GM23338 (cell line): Measurements from ENCODE around the gene CHST11. TPM values are rescaled to one million over a fixed set of nuclear protein-coding genes. Genes with fewer than 3 reads are reported as not detected.

Source experiments
- ATAC-seq: fragments of 200-7000 bp; cut with Tn5 transposase; 3 replicates; pipeline ENCODE4 v1.9.1; 2020
- DNase-seq: peaks from one replicate; pipeline ENCODE4 v3.0.0-alpha.2; 2015; ENCODE audit warnings: low spot score
- H2AFZ ChIP-seq: fragments of 200-600 bp; sonication (generic); 2 replicates; pipeline ENCODE4 v1.8.0; 2016; ENCODE audit warnings: antibody characterized with exemption, mild to moderate bottlenecking, moderate library complexity
- H3F3A ChIP-seq: fragments of 200-600 bp; sonication (generic); replicated peaks from 2 replicates; pipeline ENCODE4 v1.8.0; 2017; ENCODE audit warnings: antibody characterized with exemption, mixed run types, low read depth
- H3K27ac ChIP-seq: fragments of 200-600 bp; sonication (generic); 2 replicates; pipeline ENCODE4 v1.6.1; 2016; ENCODE audit warnings: low read depth
- H3K27me3 ChIP-seq: fragments of 200-600 bp; sonication (generic); 2 replicates; pipeline ENCODE4 v1.8.0; 2016; ENCODE audit warnings: mild to moderate bottlenecking, mixed run types, moderate library complexity; ENCODE audit not compliant: insufficient read depth
- H3K36me3 ChIP-seq: fragments of 200-600 bp; sonication (generic); 2 replicates; pipeline ENCODE4 v1.8.0; 2016; ENCODE audit warnings: mild to moderate bottlenecking; ENCODE audit not compliant: insufficient read depth
- H3K4me1 ChIP-seq: fragments of 200-600 bp; sonication (generic); 2 replicates; pipeline ENCODE4 v1.8.0; 2016; ENCODE audit warnings: mild to moderate bottlenecking, moderate library complexity; ENCODE audit not compliant: insufficient read depth
- H3K4me2 ChIP-seq: fragments of 200-600 bp; sonication (generic); 2 replicates; pipeline ENCODE4 v1.7.1; 2017; ENCODE audit warnings: mixed run types
- H3K4me3 ChIP-seq: fragments of 200-600 bp; sonication (generic); 2 replicates; pipeline ENCODE4 v1.6.1; 2016; ENCODE audit warnings: mixed run types
- H3K79me2 ChIP-seq: fragments of 200-600 bp; sonication (generic); replicated peaks from 2 replicates; pipeline ENCODE4 v1.8.0; 2017; ENCODE audit warnings: mild to moderate bottlenecking; ENCODE audit not compliant: insufficient read depth
- H3K9me2 ChIP-seq: fragments of 200-600 bp; sonication (generic); 2 replicates; pipeline ENCODE4 v1.8.0; 2017; ENCODE audit not compliant: insufficient read depth
- H4K20me1 ChIP-seq: fragments of 200-600 bp; sonication (generic); replicated peaks from 2 replicates; pipeline ENCODE4 v1.8.0; 2017; ENCODE audit warnings: mild to moderate bottlenecking; ENCODE audit not compliant: insufficient read depth
- H3K27ac Mint-ChIP-seq: 2 replicates; pipeline ENCODE4 v1.8.0; 2020; ENCODE audit warnings: inconsistent platforms, mild to moderate bottlenecking, moderate library complexity, mixed read lengths
- H3K27me3 Mint-ChIP-seq: 3 replicates; pipeline ENCODE4 v1.8.0; 2022; ENCODE audit warnings: low read depth, mild to moderate bottlenecking, moderate library complexity, mixed read lengths, inconsistent platforms; ENCODE audit not compliant: insufficient read depth, poor library complexity
- H3K36me3 Mint-ChIP-seq: 3 replicates; pipeline ENCODE4 v1.8.0; 2021; ENCODE audit warnings: low read depth, mild to moderate bottlenecking, inconsistent platforms, moderate library complexity, mixed read lengths
- H3K4me1 Mint-ChIP-seq: 3 replicates; pipeline ENCODE4 v1.8.0; 2020; ENCODE audit warnings: mild to moderate bottlenecking, inconsistent platforms, mixed read lengths
- H3K4me3 Mint-ChIP-seq: 3 replicates; pipeline ENCODE4 v1.8.0; 2021; ENCODE audit warnings: moderate library complexity, mild to moderate bottlenecking, inconsistent platforms, mixed read lengths
- H3K9me3 Mint-ChIP-seq: 3 replicates; pipeline ENCODE4 v1.8.0; 2020; ENCODE audit warnings: moderate library complexity, mild to moderate bottlenecking, inconsistent platforms, mixed read lengths
- CTCF ChIP-seq, 2 experiments: fragments of 200-600 bp in 1 of 2; sonication (generic) in 1 of 2; conservative IDR thresholded peaks; 2 replicates each; pipeline versions ENCODE4 v1.5.1 to v1.6.1; 2016 to 2017; ENCODE audit warnings: antibody characterized with exemption in 2 of 2, low read depth in 2 of 2, mild to moderate bottlenecking in 2 of 2, moderate library complexity in 1 of 2
- ETS1 ChIP-seq: IDR thresholded peaks from 2 replicates; pipeline ENCODE4 v1.6.1; 2016; ENCODE audit warnings: antibody characterized with exemption
- EZH2 ChIP-seq: fragments of 200-600 bp; sonication (generic); IDR thresholded peaks from one replicate; pipeline ENCODE4 v1.8.0; 2017; ENCODE audit warnings: antibody characterized with exemption, mild to moderate bottlenecking, low read depth; ENCODE audit not compliant: unreplicated experiment
- NANOG ChIP-seq: IDR thresholded peaks from 2 replicates; pipeline ENCODE4 v1.6.1; 2016; ENCODE audit warnings: antibody characterized with exemption, borderline replicate concordance
- REST ChIP-seq: IDR thresholded peaks from one replicate; pipeline ENCODE4 v1.6.1; 2018; ENCODE audit warnings: antibody characterized with exemption; ENCODE audit not compliant: unreplicated experiment
- STAT1 ChIP-seq: IDR thresholded peaks from one replicate; pipeline ENCODE4 v1.6.1; 2016; ENCODE audit warnings: antibody characterized with exemption; ENCODE audit not compliant: unreplicated experiment
- polyA plus RNA-seq: library from polyadenylated mRNA; unstranded; fragments of >200 nt; fragmentation: Nextera tagmentation; extraction: Ambion mirVana; gene quantifications from 2 replicates; pipeline ENCODE4 v1.2.1, GENCODE V29; 2016
- total RNA-seq: library from RNA; depleted of rRNA; stranded (reverse); fragments of >200 nt; shearing (Covaris generic); gene quantifications from 2 replicates; pipeline ENCODE4 v1.2.3, GENCODE V29; 2014

CHST11 gene
- total and polyA plus RNA-seq, 2 experiments from 2014 or later, result 7.7 to 25.7 TPM

- TF ChIP-seq ETS1 (no peak), EZH2 (no peak), NANOG (no peak)
These were observed 56.9 kb downstream of the CHST11 start (continued) for GRCh38 chr12:104513681-104514080.

- H3K27me3 Mint-ChIP-seq, result no peaks in the 10 kb centered on the region
- no peaks in the 10 kb centered on the region for H3K36me3 ChIP-seq
- DNase-seq (no peak), ATAC-seq (no peak)
- no peak for TF ChIP-seq CTCF (conservative IDR thresholded peaks at IDR 0.05; ENCODE audit: low read depth in 2 of 2)
- H2AFZ ChIP-seq, result no peak overlapping the region
- H3K4me1 ChIP-seq, result peaks cover 10% of the 10 kb centered on the region
- peaks cover 20% of the 10 kb centered on the region for H3K4me1 Mint-ChIP-seq
- no peaks in the 10 kb centered on the region for H3F3A ChIP-seq
- H3K4me3 ChIP-seq, result no peak overlapping the region
- H3K27me3 ChIP-seq, result no peaks in the 10 kb centered on the region
- H3K9me3 Mint-ChIP-seq, result no peaks in the 10 kb centered on the region
- peaks cover 6% of the 10 kb centered on the region; the same call in 1 of the 2 replicates for H4K20me1 ChIP-seq
- H3K4me3 Mint-ChIP-seq, result no peak overlapping the region
- no peak overlapping the region for H3K27ac ChIP-seq
- no peak overlapping the region for H3K27ac Mint-ChIP-seq
- no peak overlapping the region for H3K4me2 ChIP-seq
- peaks cover 16% of the 10 kb centered on the region; the same call in 1 of the 2 replicates for H3K79me2 ChIP-seq
- H3K9me2 ChIP-seq, result no peaks in the 10 kb centered on the region; the same call in 1 of the 2 replicates
- H3K36me3 Mint-ChIP-seq, result no peaks in the 10 kb centered on the region
These were observed 57.5 kb downstream of the CHST11 start for GRCh38 chr12:104514092-104514810.

GRCh38 chr12:104515899-104516298, 59.2 kb downstream of the CHST11 start:
- peaks cover 15% of the 10 kb centered on the region for H3K79me2 ChIP-seq
- ATAC-seq, result no peak
- no peaks in the 10 kb centered on the region for H3K27me3 Mint-ChIP-seq

More at GRCh38 chr12:104515899-104516298, 59.2 kb downstream of the CHST11 start:
- H3F3A ChIP-seq, result no peaks in the 10 kb centered on the region
- H3K9me2 ChIP-seq, result no peaks in the 10 kb centered on the region
- H3K27me3 ChIP-seq, result no peaks in the 10 kb centered on the region
- no peak overlapping the region for H3K4me2 ChIP-seq
- no peak for TF ChIP-seq STAT1
- no peak for TF ChIP-seq REST
- TF ChIP-seq EZH2, result no peak
- no peak overlapping the region for H3K4me3 ChIP-seq
- no peaks in the 10 kb centered on the region for H3K36me3 ChIP-seq
- DNase-seq, result no peak
- no peaks in the 10 kb centered on the region for H3K36me3 Mint-ChIP-seq
- H3K4me1 ChIP-seq, result peaks cover 9% of the 10 kb centered on the region
- no peak overlapping the region for H3K27ac ChIP-seq
- H3K9me3 Mint-ChIP-seq, result no peaks in the 10 kb centered on the region
- no peak overlapping the region for H3K27ac Mint-ChIP-seq
- no peak overlapping the region for H3K4me3 Mint-ChIP-seq
- peaks cover 30% of the 10 kb centered on the region for H3K4me1 Mint-ChIP-seq
- no peak overlapping the region for H2AFZ ChIP-seq
- H4K20me1 ChIP-seq, result peaks cover 6% of the 10 kb centered on the region; the same call in 1 of the 2 replicates
